HG02571 (cell line): Measurements from ENCODE around the gene AXIN2.
"Not testable (repeated sequence)": the region's sequence is repeated elsewhere in the genome, so short reads cannot be mapped to it uniquely, and the experiment has no call there.

Experiments
- ATAC-seq: cut with Tn5 transposase; IDR thresholded peaks from one replicate; pipeline ENCODE4 v1.9.1; 2021; ENCODE audit warnings: mild to moderate bottlenecking, moderate library complexity; ENCODE audit not compliant: unreplicated experiment

The AXIN2 gene

GRCh38 chr17:65485388-65486299 is 75.8 kb downstream of the AXIN2 start:
- ATAC-seq = no peak

GRCh38 chr17:65484405-65484804 is 77.0 kb downstream of the AXIN2 start:
- ATAC-seq = not testable (repeated sequence)

DNA sequence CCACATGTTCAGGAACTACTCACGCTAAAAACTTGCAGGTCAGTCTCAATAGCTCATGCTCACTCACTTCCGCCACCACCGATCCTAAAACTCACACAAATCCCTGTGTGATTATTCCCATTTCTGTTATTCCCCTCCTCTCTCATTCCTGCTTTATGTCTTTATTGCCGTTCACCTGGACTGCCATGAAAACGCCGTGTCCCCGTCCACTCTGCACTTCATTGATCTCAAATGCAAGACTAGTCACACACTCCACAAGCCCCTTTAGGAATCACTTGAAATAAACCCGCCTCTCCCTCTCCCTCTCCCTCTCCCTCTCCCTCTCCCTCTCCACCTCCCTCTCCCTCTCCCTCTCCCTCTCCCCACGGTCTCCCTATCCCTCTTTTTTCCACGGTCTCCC is 78.0 kb downstream of the AXIN2 start:
- ATAC-seq = no peak

DNA sequence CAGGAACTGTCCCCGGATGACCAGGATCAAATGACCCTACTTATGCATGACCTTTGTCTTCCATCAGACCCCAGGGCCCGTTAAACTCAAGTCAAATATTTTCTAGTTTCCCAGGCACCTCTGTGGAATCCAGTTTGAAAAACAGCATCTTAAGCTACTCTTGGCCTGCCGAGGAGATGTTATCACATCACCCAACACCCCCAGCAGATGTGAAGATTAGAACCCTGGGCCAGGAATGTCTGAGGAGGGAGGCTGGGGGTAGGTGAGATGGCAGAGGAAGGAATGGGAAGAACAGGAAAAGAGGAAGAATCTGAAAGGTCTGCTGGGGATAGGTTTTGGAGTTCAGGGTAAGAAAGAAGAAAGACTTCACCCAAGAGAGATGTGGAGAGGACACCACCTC is 79.2 kb downstream of the AXIN2 start:
- no peak for ATAC-seq

DNA sequence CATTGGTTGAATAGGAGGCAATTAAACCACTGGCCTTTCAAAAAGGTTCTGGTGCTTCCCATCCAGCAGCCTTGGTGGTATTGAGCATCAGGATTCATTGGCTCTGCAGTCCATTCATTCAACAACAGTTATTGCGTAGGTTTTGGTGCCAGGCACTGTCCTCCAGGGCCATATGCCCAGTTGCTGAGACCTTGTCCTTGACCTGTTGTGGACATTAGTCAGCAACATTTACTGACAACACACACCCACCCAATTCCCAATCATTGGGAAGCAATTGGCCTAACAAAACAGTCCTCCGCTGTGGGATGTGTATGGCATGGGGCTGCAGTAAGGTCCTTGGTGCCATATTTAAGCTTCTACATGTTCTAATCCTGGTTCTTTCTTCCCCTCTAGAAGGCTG is 82.2 kb downstream of the AXIN2 start:
- no peak for ATAC-seq
